Endodermal cell (in vitro differentiated cells): ENCODE results near the gene ZCCHC17. TPM values are rescaled to one million over a fixed set of nuclear protein-coding genes. Genes with fewer than 3 reads are reported as not detected.
"Not testable (repeated sequence)": the region's sequence is repeated elsewhere in the genome, so short reads cannot be mapped to it uniquely, and the experiment has no call there.

Source experiments
- DNase-seq: peaks from one replicate; pipeline ENCODE4 v3.0.0-alpha.2; 2017
- H3K27ac ChIP-seq: 2 replicates; pipeline ENCODE4 v1.5.1; 2013; ENCODE audit warnings: mild to moderate bottlenecking, low read depth, low read length, moderate library complexity
- H3K27me3 ChIP-seq: 2 replicates; pipeline ENCODE4 v1.6.1; 2013; ENCODE audit warnings: mild to moderate bottlenecking, low read length, moderate library complexity; ENCODE audit not compliant: insufficient read depth, control insufficient read depth, poor library complexity, severe bottlenecking
- H3K36me3 ChIP-seq: 2 replicates; pipeline ENCODE4 v1.7.0; 2013; ENCODE audit warnings: mild to moderate bottlenecking, low read length, moderate library complexity; ENCODE audit not compliant: control insufficient read depth, insufficient read depth
- H3K4me1 ChIP-seq: one replicate; pipeline ENCODE4 v1.7.0; 2013; ENCODE audit warnings: low read length; ENCODE audit not compliant: control insufficient read depth, insufficient read depth
- H3K4me3 ChIP-seq: 2 replicates; pipeline ENCODE4 v1.5.1; 2013; ENCODE audit warnings: mild to moderate bottlenecking, low read length, moderate library complexity
- H3K9ac ChIP-seq: 2 replicates; pipeline ENCODE4 v1.6.1; 2013; ENCODE audit warnings: mild to moderate bottlenecking, low read length, moderate library complexity; ENCODE audit not compliant: poor library complexity, severe bottlenecking; ENCODE audit errors: extremely low read depth
- H3K9me3 ChIP-seq: 2 replicates; pipeline ENCODE4 v1.6.1; 2013; ENCODE audit warnings: mild to moderate bottlenecking, low read length, moderate library complexity; ENCODE audit not compliant: control insufficient read depth
- H3K27ac Mint-ChIP-seq: 2 replicates; pipeline ENCODE4 v1.8.0; 2020; ENCODE audit warnings: mixed read lengths
- H3K27me3 Mint-ChIP-seq: 2 replicates; pipeline ENCODE4 v1.8.0; 2021; ENCODE audit warnings: mild to moderate bottlenecking, mixed read lengths; ENCODE audit not compliant: insufficient read depth
- H3K36me3 Mint-ChIP-seq: 2 replicates; pipeline ENCODE4 v1.8.0; 2020; ENCODE audit warnings: low read depth, mixed read lengths
- H3K4me1 Mint-ChIP-seq: 2 replicates; pipeline ENCODE4 v1.8.0; 2020; ENCODE audit warnings: mixed read lengths
- H3K4me3 Mint-ChIP-seq: 2 replicates; pipeline ENCODE4 v1.8.0; 2020; ENCODE audit warnings: mild to moderate bottlenecking, moderate library complexity, mixed read lengths
- H3K9me3 Mint-ChIP-seq: 2 replicates; pipeline ENCODE4 v1.8.0; 2020; ENCODE audit warnings: mild to moderate bottlenecking, mixed read lengths
- WGBS, 2 experiments: methylation state at CpG; one replicate each; pipeline versions ENCODE4 v1.1.5 to v1.1.7; 2013; ENCODE audit warnings: missing lambda C conversion rate in 2 of 2, mixed read lengths in 1 of 2; ENCODE audit not compliant: insufficient coverage in 1 of 2, insufficient read length in 1 of 2; 5-methylcytosine and 5-hydroxymethylcytosine counted together
- total RNA-seq, 2 donors: library from RNA; stranded (reverse); fragmentation: NEBNext Ultra II Directional in 1 of 2; extraction: Animal tissue kit (Norgen Biotek cat#: 25700) in 1 of 2; gene quantifications; 2 replicates in 1 of 2; 3 replicates in 1 of 2; pipeline ENCODE4 v1.2.1, GENCODE V29; 2021
- TF ChIP-seq, protein P1 (sequence below): fragments of 200-600 bp; sonication (generic); conservative IDR thresholded peaks from 2 replicates; pipeline ENCODE4 v1.5.0; 2021; ENCODE audit warnings: antibody characterized with exemption, mild to moderate bottlenecking

Gene ZCCHC17
- total RNA-seq, 2 donors from 2014 or later: 47.6 to 53.8 TPM

DNA sequence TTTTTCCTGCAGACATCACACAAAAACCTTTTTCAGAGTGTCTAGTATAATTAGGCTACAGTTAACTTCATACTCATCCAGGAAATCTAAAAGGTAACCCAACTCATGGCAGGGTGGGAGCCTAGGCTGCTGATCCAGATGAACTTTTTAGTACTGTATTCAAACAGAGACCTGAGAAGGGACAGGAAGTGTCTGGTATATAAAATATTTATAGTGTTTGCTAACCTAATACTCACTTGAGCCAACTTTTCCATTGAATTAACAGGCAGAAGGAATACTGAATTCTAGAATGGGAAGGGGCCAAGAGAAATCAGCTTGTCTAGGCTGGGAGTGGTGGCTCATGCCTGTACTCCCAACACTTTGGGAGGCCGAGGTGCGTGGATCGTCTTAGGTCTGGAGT is 34.9 kb upstream of the ZCCHC17 start:
- H3K4me1 Mint-ChIP-seq: no peaks in the 10 kb centered on the region
- WGBS, 2 experiments: 95 to 100% methylated on average over 3 of the region's 3 CpGs
- Histone ChIP-seq H3K4me3 (no peak overlapping the region), H3K9me3 (no peaks in the 10 kb centered on the region), H3K4me1 (no peaks in the 10 kb centered on the region), H3K27ac (no peak overlapping the region), H3K9ac (no peak overlapping the region), H3K36me3 (peaks cover 90% of the 10 kb centered on the region), H3K27me3 (no peaks in the 10 kb centered on the region)
- DNase-seq: no peak
- H3K9me3 Mint-ChIP-seq: no peaks in the 10 kb centered on the region
- no peaks in the 10 kb centered on the region for H3K27me3 Mint-ChIP-seq
- TF ChIP-seq, protein P1, sequence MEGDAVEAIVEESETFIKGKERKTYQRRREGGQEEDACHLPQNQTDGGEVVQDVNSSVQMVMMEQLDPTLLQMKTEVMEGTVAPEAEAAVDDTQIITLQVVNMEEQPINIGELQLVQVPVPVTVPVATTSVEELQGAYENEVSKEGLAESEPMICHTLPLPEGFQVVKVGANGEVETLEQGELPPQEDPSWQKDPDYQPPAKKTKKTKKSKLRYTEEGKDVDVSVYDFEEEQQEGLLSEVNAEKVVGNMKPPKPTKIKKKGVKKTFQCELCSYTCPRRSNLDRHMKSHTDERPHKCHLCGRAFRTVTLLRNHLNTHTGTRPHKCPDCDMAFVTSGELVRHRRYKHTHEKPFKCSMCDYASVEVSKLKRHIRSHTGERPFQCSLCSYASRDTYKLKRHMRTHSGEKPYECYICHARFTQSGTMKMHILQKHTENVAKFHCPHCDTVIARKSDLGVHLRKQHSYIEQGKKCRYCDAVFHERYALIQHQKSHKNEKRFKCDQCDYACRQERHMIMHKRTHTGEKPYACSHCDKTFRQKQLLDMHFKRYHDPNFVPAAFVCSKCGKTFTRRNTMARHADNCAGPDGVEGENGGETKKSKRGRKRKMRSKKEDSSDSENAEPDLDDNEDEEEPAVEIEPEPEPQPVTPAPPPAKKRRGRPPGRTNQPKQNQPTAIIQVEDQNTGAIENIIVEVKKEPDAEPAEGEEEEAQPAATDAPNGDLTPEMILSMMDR: no peak
- peaks cover 77% of the 10 kb centered on the region for H3K36me3 Mint-ChIP-seq
- H3K4me3 Mint-ChIP-seq: no peak overlapping the region
- no peak overlapping the region for H3K27ac Mint-ChIP-seq

DNA sequence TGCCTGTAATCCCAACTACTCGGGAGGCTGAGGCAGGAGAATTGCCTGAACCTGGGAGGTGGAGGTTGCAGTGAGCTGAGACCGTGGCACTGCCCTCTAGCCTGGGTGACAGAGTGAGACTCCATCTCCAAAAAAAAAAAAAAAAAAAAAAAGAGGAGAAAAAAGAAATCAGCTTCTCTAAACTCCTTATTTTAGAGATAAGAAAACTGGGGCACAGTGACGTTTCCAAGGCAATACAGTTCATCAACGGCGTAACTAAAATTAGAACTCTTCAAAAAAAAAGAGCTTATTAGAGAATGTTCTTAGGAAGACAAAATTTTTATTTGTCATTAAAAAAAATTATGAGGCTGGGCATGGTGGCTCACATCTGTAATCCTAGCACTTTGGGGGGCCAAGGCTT is 34.4 kb upstream of the ZCCHC17 start:
- peaks cover 90% of the 10 kb centered on the region for H3K36me3 ChIP-seq
- H3K4me3 ChIP-seq, H3K4me1 Mint-ChIP-seq, H3K27me3 ChIP-seq, H3K27ac Mint-ChIP-seq, H3K27me3 Mint-ChIP-seq, H3K4me3 Mint-ChIP-seq, H3K27ac ChIP-seq, DNase-seq, H3K9me3 ChIP-seq, H3K4me1 ChIP-seq, H3K9ac ChIP-seq, H3K9me3 Mint-ChIP-seq: not testable (repeated sequence)
- peaks cover 78% of the 10 kb centered on the region for H3K36me3 Mint-ChIP-seq
- 97% methylated on average over 4 to 5 of the region's 5 CpGs for WGBS, 2 experiments

DNA sequence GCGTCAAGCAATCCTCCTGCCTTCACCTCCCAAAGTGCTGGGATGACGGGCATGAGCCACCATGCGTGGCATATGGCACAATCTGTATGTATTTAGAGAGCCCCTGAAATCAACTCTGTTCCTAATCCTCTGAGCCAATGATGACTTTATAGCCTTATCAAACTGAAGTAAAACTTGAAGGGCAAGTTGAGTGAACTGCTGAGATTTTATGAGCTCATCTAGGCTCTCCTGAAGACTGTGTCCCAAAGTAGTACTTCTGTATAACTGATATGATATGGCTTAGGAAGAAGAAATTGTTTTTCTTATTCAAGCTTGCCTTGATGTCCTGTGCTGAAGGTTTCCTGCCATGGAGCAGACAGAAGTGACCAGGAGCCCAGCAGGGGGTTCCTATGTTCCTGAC is 33.4 kb upstream of the ZCCHC17 start:
- H3K36me3 Mint-ChIP-seq: peaks cover 77% of the 10 kb centered on the region
- H3K27me3 Mint-ChIP-seq: no peaks in the 10 kb centered on the region
- H3K9me3 ChIP-seq: no peaks in the 10 kb centered on the region
- H3K36me3 ChIP-seq: peaks cover 89% of the 10 kb centered on the region
- no peaks in the 10 kb centered on the region for H3K4me1 ChIP-seq
- H3K9ac ChIP-seq: no peak overlapping the region
- no peaks in the 10 kb centered on the region for H3K4me1 Mint-ChIP-seq
- no peak overlapping the region for H3K4me3 ChIP-seq
- no peak overlapping the region for H3K4me3 Mint-ChIP-seq
- no peak overlapping the region for H3K27ac ChIP-seq
- no peak overlapping the region for H3K27ac Mint-ChIP-seq
- TF ChIP-seq, protein P1: no peak
- 89 to 98% methylated on average over 3 of the region's 3 CpGs for WGBS, 2 experiments
- H3K27me3 ChIP-seq: no peaks in the 10 kb centered on the region
- no peak for DNase-seq
- no peaks in the 10 kb centered on the region for H3K9me3 Mint-ChIP-seq

DNA sequence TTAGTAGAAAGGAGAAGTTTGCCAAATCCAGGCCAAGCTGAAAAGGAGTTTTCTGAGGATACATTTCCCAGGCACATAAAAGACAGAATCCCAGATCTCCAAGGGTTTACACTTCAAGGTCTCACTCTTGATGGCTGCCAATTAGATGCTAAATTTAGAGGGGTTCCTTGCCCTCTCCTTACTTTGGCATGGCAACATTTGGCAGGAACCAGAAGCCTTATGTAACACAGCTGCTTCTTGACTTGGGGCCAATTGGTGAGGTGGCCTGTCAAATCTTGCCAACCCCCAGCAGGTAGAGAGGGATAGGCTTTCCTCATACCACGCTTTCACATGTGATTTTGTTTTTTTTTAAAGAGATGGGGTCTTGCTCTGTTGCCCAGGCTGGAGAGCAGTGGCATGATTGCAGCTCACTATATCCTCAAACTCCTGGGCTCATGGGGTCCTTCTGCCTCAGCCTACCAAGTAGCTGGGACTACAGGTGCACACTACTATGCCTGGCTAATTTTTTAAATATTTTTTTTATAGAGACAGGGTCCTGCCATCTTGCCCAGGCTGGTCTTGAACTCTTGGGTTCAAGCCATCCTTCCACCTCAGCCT is 31.9 kb upstream of the ZCCHC17 start:
- DNase-seq: no peak
- peaks cover 89% of the 10 kb centered on the region for H3K36me3 ChIP-seq
- TF ChIP-seq, protein P1: no peak
- no peak overlapping the region for H3K27ac Mint-ChIP-seq
- H3K9me3 ChIP-seq: no peaks in the 10 kb centered on the region
- H3K4me1 Mint-ChIP-seq: no peaks in the 10 kb centered on the region
- no peak overlapping the region for H3K4me3 ChIP-seq
- 73 to 92% methylated on average over 1 of the region's 1 CpG for WGBS, 2 experiments
- no peaks in the 10 kb centered on the region for H3K27me3 ChIP-seq
- H3K9me3 Mint-ChIP-seq: no peaks in the 10 kb centered on the region
- H3K9ac ChIP-seq: no peak overlapping the region
- H3K27me3 Mint-ChIP-seq: no peaks in the 10 kb centered on the region
- peaks cover 78% of the 10 kb centered on the region for H3K36me3 Mint-ChIP-seq
- H3K4me3 Mint-ChIP-seq: no peak overlapping the region
- H3K27ac ChIP-seq: no peak overlapping the region
- no peaks in the 10 kb centered on the region for H3K4me1 ChIP-seq
